Transverse colon (tissue), 3 donors: ENCODE results near the gene TDP2.

Source experiments
- CTCF ChIP-seq, 5 experiments: fragments of 200-600 bp in 3 of 5; fragments of 450-650 bp in 2 of 5; sonication (generic) in 3 of 5; IDR thresholded peaks; 1 replicate in 2 of 5; 2 replicates in 3 of 5; pipeline ENCODE4 v1.5.1; 2016 to 2017; ENCODE audit warnings: antibody characterized with exemption in 5 of 5, inconsistent platforms in 3 of 5, mild to moderate bottlenecking in 2 of 5, moderate library complexity in 1 of 5
- POLR2A ChIP-seq: fragments of 450-650 bp; IDR thresholded peaks from one replicate; pipeline ENCODE4 v1.6.1; 2016; ENCODE audit warnings: antibody characterized with exemption, mild to moderate bottlenecking, moderate library complexity

GRCh38 chr6:24646771-24647170, 19.9 kb downstream of the TDP2 start:
- TF ChIP-seq POLR2A (no peak), CTCF (IDR thresholded peaks at IDR 0.05) (no peak)
